Nephron (organoid): ENCODE results near the gene SIRPA.
"Not testable (repeated sequence)": the region's sequence is repeated elsewhere in the genome, so short reads cannot be mapped to it uniquely, and the experiment has no call there.

Source experiments
- H3K27ac Mint-ChIP-seq, 3 experiments: 2 replicates each; pipeline ENCODE4 v1.8.0; 2020; ENCODE audit warnings: mixed read lengths in 3 of 3, mild to moderate bottlenecking in 2 of 3, moderate library complexity in 1 of 3
- H3K27me3 Mint-ChIP-seq: 2 replicates; pipeline ENCODE4 v1.8.0; 2021; ENCODE audit warnings: low read depth, mild to moderate bottlenecking, moderate library complexity, mixed read lengths
- H3K36me3 Mint-ChIP-seq: 2 replicates; pipeline ENCODE4 v1.8.0; 2020; ENCODE audit warnings: low read depth, mixed read lengths
- H3K4me1 Mint-ChIP-seq: 2 replicates; pipeline ENCODE4 v1.8.0; 2020; ENCODE audit warnings: mixed read lengths
- H3K4me3 Mint-ChIP-seq, 3 experiments: 2 replicates each; pipeline ENCODE4 v1.8.0; 2020; ENCODE audit warnings: mild to moderate bottlenecking in 3 of 3, mixed read lengths in 3 of 3, moderate library complexity in 2 of 3
- H3K9me3 Mint-ChIP-seq: 2 replicates; pipeline ENCODE4 v1.8.0; 2020; ENCODE audit warnings: mixed read lengths
- CTCF ChIP-seq, 3 experiments: fragments of 200-600 bp; sonication (generic); IDR thresholded peaks; one replicate each; pipeline ENCODE4 v1.5.0; 2021; ENCODE audit warnings: antibody characterized with exemption in 3 of 3; ENCODE audit not compliant: unreplicated experiment in 3 of 3

The SIRPA gene

DNA sequence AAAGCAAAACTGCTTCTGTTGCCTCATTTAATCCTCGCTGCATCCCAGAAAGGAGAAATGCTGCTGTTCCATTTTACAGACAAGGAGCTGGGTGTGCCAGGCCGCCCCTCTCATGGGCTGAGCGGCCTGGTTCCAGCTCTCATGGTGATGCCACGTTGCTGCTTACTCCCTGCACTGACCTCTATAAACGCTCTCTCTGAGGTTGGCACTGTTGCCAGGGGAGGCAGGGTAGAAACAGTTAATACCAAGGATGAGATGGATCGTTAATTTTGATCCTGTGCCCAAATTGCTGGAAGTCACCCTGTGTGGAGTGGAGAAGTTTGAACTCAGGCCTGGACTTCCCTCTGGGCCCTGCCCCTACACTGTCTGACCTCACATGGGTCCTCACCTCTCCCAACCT is 25.6 kb downstream of the SIRPA start:
- H3K27me3 Mint-ChIP-seq, result peaks cover 3% of the 10 kb centered on the region
- no peaks in the 10 kb centered on the region for H3K9me3 Mint-ChIP-seq
- H3K4me1 Mint-ChIP-seq, result peaks cover 4% of the 10 kb centered on the region
- no peak for TF ChIP-seq CTCF (IDR thresholded peaks at IDR 0.05; ENCODE audit: unreplicated experiment in 3 of 3)
- peaks cover 7% of the 10 kb centered on the region for H3K36me3 Mint-ChIP-seq
- peak overlapping the region; percentile 21 to 84 (median 83) for H3K27ac Mint-ChIP-seq
- H3K4me3 Mint-ChIP-seq, result no peak overlapping the region

DNA sequence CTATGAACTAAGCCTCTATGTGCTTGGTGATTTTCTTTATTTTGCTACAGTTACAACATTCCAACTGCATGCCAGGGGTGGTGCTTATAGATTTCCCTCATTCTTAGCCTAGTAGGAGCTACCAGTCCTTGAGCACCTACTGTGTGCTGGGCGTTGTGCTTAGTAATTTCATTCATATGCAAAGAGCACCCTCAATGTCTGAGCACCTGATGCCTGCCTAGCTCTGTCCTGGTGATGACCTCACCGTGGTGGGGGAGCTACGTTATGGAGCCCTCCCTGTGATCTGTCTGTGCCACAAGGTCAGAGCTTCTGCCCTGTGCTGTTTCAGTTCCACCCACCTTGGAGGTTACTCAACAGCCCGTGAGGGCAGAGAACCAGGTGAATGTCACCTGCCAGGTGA is 26.8 kb downstream of the SIRPA start:
- not testable (repeated sequence) for H3K27ac Mint-ChIP-seq, H3K27me3 Mint-ChIP-seq, H3K36me3 Mint-ChIP-seq, H3K4me3 Mint-ChIP-seq, H3K9me3 Mint-ChIP-seq, H3K4me1 Mint-ChIP-seq

DNA sequence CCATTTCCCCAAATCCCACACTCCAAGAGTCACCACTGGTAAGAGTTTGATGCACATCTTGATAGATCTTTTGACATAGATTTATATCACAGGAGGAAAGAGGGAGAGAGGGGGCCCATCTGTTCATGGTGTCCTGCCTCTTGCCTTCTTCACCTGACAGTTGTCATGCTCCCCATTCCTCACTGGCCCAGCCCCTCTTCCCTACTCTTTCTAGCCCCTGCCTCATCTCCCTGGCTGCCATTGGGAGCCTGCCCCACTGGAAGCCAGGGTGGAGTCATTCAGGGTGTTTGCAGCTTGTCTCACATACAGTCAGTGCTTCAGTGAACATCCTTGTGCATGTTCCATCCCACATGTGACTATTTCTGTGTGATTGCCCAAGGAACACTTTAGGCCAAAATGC is 27.6 kb downstream of the SIRPA start:
- no peak overlapping the region for H3K4me3 Mint-ChIP-seq
- peaks cover 7% of the 10 kb centered on the region for H3K36me3 Mint-ChIP-seq
- no peaks in the 10 kb centered on the region for H3K9me3 Mint-ChIP-seq
- H3K4me1 Mint-ChIP-seq, result peaks cover 4% of the 10 kb centered on the region
- no peaks in the 10 kb centered on the region for H3K27me3 Mint-ChIP-seq
- peak overlapping the region in 1 of 3 experiments; percentile 10 for H3K27ac Mint-ChIP-seq
- TF ChIP-seq CTCF (IDR thresholded peaks at IDR 0.05; ENCODE audit: unreplicated experiment in 3 of 3), result no peak

GRCh38 chr20:1924910-1925861 is 30.0 kb downstream of the SIRPA start:
- H3K4me3 Mint-ChIP-seq, result no peak overlapping the region
- H3K27me3 Mint-ChIP-seq, result peaks cover 12% of the 10 kb centered on the region
- no peak overlapping the region for H3K27ac Mint-ChIP-seq

DNA sequence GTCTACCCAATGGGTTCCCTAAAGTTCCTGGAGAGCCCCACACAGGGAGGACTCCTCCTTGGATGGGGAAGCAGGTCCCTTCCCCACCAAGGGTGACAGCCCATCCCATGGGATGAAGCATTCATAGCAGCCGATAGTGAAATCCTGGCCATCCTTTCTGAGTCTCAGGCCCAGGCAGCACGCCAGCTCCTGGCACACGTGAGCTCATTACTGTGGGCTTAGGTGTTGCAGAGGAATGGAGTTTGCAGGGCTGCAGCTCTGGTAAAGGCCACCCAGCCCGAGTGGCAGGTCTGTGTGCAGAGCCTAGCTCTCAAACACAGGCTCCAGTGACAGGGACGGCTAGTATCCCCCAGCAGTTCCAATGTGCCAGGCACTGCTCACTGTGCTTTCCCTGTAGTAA is 31.0 kb downstream of the SIRPA start:
- no peak overlapping the region for H3K27ac Mint-ChIP-seq
- no peak for TF ChIP-seq CTCF (IDR thresholded peaks at IDR 0.05; ENCODE audit: unreplicated experiment in 3 of 3)
- peaks cover 2% of the 10 kb centered on the region for H3K4me1 Mint-ChIP-seq
- H3K9me3 Mint-ChIP-seq, result no peaks in the 10 kb centered on the region
- no peak overlapping the region for H3K4me3 Mint-ChIP-seq
- H3K27me3 Mint-ChIP-seq, result peaks cover 16% of the 10 kb centered on the region
- H3K36me3 Mint-ChIP-seq, result peaks cover 4% of the 10 kb centered on the region

More at GRCh38 chr20:1924910-1925861, 30.0 kb downstream of the SIRPA start:
- Mint-ChIP-seq H3K9me3 (no peaks in the 10 kb centered on the region), H3K36me3 (peaks cover 4% of the 10 kb centered on the region), H3K4me1 (peaks cover 3% of the 10 kb centered on the region)
- no peak for TF ChIP-seq CTCF (IDR thresholded peaks at IDR 0.05; ENCODE audit: unreplicated experiment in 3 of 3)

GRCh38 chr20:1927217-1927616 is 32.0 kb downstream of the SIRPA start:
- no peak overlapping the region for H3K27ac Mint-ChIP-seq
- no peak overlapping the region for H3K4me3 Mint-ChIP-seq
- H3K36me3 Mint-ChIP-seq, result peaks cover 4% of the 10 kb centered on the region
- H3K9me3 Mint-ChIP-seq, result no peaks in the 10 kb centered on the region
- H3K4me1 Mint-ChIP-seq, result peaks cover 9% of the 10 kb centered on the region
- TF ChIP-seq CTCF (IDR thresholded peaks at IDR 0.05; ENCODE audit: unreplicated experiment in 3 of 3), result no peak
- H3K27me3 Mint-ChIP-seq, result peaks cover 19% of the 10 kb centered on the region
